Breast epithelium (tissue), 4 donors: ENCODE results near the gene SYNJ1. TPM values are rescaled to one million over a fixed set of nuclear protein-coding genes. Genes with fewer than 3 reads are reported as not detected.
"Not testable (repeated sequence)": the region's sequence is repeated elsewhere in the genome, so short reads cannot be mapped to it uniquely, and the experiment has no call there.

Experiments used
- DNase-seq, 2 donors: peaks; one replicate each; pipeline ENCODE4 v3.0.0-alpha.2; 2019; ENCODE audit warnings: low spot score in 2 of 2
- H3K27ac ChIP-seq, 2 donors: fragments of 200-600 bp; sonication (generic) in 1 of 2; one replicate each; pipeline ENCODE4 v1.5.1; 2016 to 2019; ENCODE audit warnings: mild to moderate bottlenecking in 1 of 2
- H3K27me3 ChIP-seq, 2 donors: fragments of 200-600 bp; sonication (generic) in 1 of 2; one replicate each; pipeline versions ENCODE4 v1.5.1 to v1.6.0; 2017 to 2019; ENCODE audit warnings: control low read depth in 1 of 2, mild to moderate bottlenecking in 1 of 2
- H3K36me3 ChIP-seq: fragments of 200-600 bp; one replicate; pipeline ENCODE4 v1.5.1; 2019
- H3K4me1 ChIP-seq, 2 donors: fragments of 200-600 bp; sonication (generic); one replicate each; pipeline ENCODE4 v1.5.1; 2016 to 2019; ENCODE audit warnings: control low read depth in 1 of 2
- H3K4me3 ChIP-seq, 3 donors: fragments of 200-600 bp; sonication (generic); 1 replicate in 2 of 3; 2 replicates in 1 of 3; pipeline ENCODE4 v1.5.1; 2016 to 2019; ENCODE audit warnings: mild to moderate bottlenecking in 3 of 3, moderate library complexity in 2 of 3
- H3K9me3 ChIP-seq, 2 donors: fragments of 200-600 bp; sonication (generic) in 1 of 2; one replicate each; pipeline ENCODE4 v1.5.1; 2016 to 2019; ENCODE audit warnings: control low read depth in 1 of 2
- CTCF ChIP-seq, 3 donors: fragments of 450-650 bp; IDR thresholded peaks; one replicate each; pipeline ENCODE4 v1.5.1; 2016 to 2017; ENCODE audit warnings: antibody characterized with exemption in 3 of 3, mild to moderate bottlenecking in 3 of 3, moderate library complexity in 3 of 3
- POLR2A ChIP-seq: fragments of 450-650 bp; IDR thresholded peaks from one replicate; pipeline ENCODE4 v1.6.1; 2016; ENCODE audit warnings: antibody characterized with exemption, mild to moderate bottlenecking, moderate library complexity
- POLR2AphosphoS5 ChIP-seq, 3 donors: sonication (generic); formaldehyde crosslinking; IDR thresholded peaks; one replicate each; pipeline ENCODE4 v1.6.1; 2017; ENCODE audit warnings: antibody characterized with exemption in 3 of 3
- intact Hi-C: fragments of 100-400 bp; cut with DNase I; formaldehyde crosslinking; loops from one replicate; pipeline ENCODE4 v1.15.1; 2023; ENCODE audit warnings: low total_unique reads
- total RNA-seq, 3 donors: library from RNA; depleted of rRNA; stranded (reverse); fragments of >200 nt; gene quantifications; one replicate each; pipeline ENCODE4 v1.1.0, GENCODE V29; 2016

SYNJ1 gene
- total RNA-seq, 3 donors from 2014 or later: 8.2 to 13.9 (median 11.0) TPM

GRCh38 chr21:32641710-32642698, 85.8 kb downstream of the SYNJ1 start:
- Histone ChIP-seq H3K27ac (no peak overlapping the region), H3K36me3 (peaks cover 3% of the 10 kb centered on the region), H3K27me3 (no peaks in the 10 kb centered on the region), H3K4me3 (no peak overlapping the region), H3K9me3 (no peaks in the 10 kb centered on the region), H3K4me1 (no peaks in the 10 kb centered on the region)
- intact Hi-C loops: no loop called here
- TF ChIP-seq POLR2AphosphoS5 (IDR thresholded peaks at IDR 0.05) (no peak), CTCF (IDR thresholded peaks at IDR 0.05) (no peak), POLR2A (no peak)
- no peak for DNase-seq

- intact Hi-C loops: no loop called here
- Histone ChIP-seq H3K4me3 (no peak overlapping the region), H3K9me3 (peaks cover 0 to 6% of the 10 kb centered on the region in 2 donors), H3K4me1 (no peaks in the 10 kb centered on the region), H3K27me3 (no peaks in the 10 kb centered on the region), H3K27ac (no peak overlapping the region), H3K36me3 (no peaks in the 10 kb centered on the region)
- DNase-seq: no peak
- TF ChIP-seq POLR2A (no peak), CTCF (IDR thresholded peaks at IDR 0.05) (no peak), POLR2AphosphoS5 (IDR thresholded peaks at IDR 0.05) (no peak)
Measured at GRCh38 chr21:32626621-32627196, 101.1 kb downstream of the SYNJ1 start.

- H3K9me3 ChIP-seq, H3K4me3 ChIP-seq, H3K27ac ChIP-seq, H3K4me1 ChIP-seq, intact Hi-C loops, DNase-seq, H3K36me3 ChIP-seq, H3K27me3 ChIP-seq: not testable (repeated sequence)
Measured at GRCh38 chr21:32618218-32618617, 109.6 kb downstream of the SYNJ1 start.

- TF ChIP-seq POLR2A (no peak), POLR2AphosphoS5 (IDR thresholded peaks at IDR 0.05) (no peak), CTCF (IDR thresholded peaks at IDR 0.05) (no peak)
- H3K27me3 ChIP-seq: no peaks in the 10 kb centered on the region
- peak overlapping the region; percentile 67 to 81 (median 81) for H3K4me3 ChIP-seq
- no peaks in the 10 kb centered on the region for H3K9me3 ChIP-seq
- no peak for DNase-seq
- intact Hi-C loops: no loop called here
- peak overlapping the region; percentile 91 to 94 for H3K27ac ChIP-seq
- H3K4me1 ChIP-seq: peaks cover 0 to 3% of the 10 kb centered on the region in 2 donors
- no peaks in the 10 kb centered on the region for H3K36me3 ChIP-seq
Measured at GRCh38 chr21:32613436-32614043, 114.3 kb downstream of the SYNJ1 start.

- intact Hi-C loops: no loop called here
Measured at GRCh38 chr21:32612999-32613337, 114.8 kb downstream of the SYNJ1 start.

More at GRCh38 chr21:32612999-32613337, 114.8 kb downstream of the SYNJ1 start:
- TF ChIP-seq POLR2A: no peak
- no peak for TF ChIP-seq CTCF (IDR thresholded peaks at IDR 0.05)
- TF ChIP-seq POLR2AphosphoS5 (IDR thresholded peaks at IDR 0.05): no peak
- DNase-seq: no peak
- H3K36me3 ChIP-seq: no peaks in the 10 kb centered on the region
- no peaks in the 10 kb centered on the region for H3K27me3 ChIP-seq
- H3K27ac ChIP-seq: peak overlapping the region; percentile 91 to 94
- H3K4me3 ChIP-seq: peak overlapping the region; percentile 67 to 81 (median 81)
- H3K4me1 ChIP-seq: peaks cover 0 to 3% of the 10 kb centered on the region in 2 donors
- no peaks in the 10 kb centered on the region for H3K9me3 ChIP-seq
